Measurements from ENCODE around the gene SATB2. TPM values are rescaled to one million over a fixed set of nuclear protein-coding genes. Genes with fewer than 3 reads are reported as not detected.
A peak's percentile ranks its signal among the peaks of the same experiment; 100 is the strongest.

The SATB2 gene
- total RNA-seq, 1 donor from 2014 or later = 2.7 TPM

DNA sequence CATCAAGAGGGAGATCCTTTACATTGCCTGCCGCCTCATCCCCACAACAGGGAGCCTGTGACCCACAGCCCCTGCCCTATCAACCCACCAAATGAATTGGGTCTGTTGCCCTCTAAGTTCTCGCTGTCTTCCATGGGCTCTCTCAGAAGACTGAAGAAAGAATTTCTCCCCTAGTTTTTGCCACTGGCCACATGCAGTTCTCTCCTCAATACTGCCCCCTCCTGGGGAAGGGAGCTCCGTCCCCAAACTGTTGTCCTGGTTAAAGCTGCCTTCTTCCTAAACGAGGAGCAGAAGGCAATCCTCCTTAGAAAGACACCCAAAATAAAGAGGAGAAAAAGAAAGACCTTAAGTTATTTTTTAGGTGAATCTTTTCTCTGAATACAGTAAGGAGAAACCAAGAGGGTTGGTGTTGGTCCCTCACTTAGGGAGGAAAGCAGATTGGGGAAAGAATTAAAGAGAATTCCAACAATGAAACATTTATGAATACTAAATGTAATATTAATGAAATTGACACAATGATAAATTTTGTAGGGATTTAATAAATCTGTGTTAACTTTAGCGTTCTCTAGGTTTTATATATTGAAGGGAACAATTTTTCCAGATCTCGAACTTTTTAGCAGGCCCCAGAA lies 31.1 kb upstream of the SATB2 start:
- no peak for DNase-seq (ENCODE audit: low read depth)
- H3K4me3 ChIP-seq (ENCODE audit: low read depth, low read length) = no peak overlapping the region
- peak; percentile 96 for TF ChIP-seq CTCF (conservative IDR thresholded peaks at IDR 0.05; ENCODE audit: low read depth, low read length)

DNA sequence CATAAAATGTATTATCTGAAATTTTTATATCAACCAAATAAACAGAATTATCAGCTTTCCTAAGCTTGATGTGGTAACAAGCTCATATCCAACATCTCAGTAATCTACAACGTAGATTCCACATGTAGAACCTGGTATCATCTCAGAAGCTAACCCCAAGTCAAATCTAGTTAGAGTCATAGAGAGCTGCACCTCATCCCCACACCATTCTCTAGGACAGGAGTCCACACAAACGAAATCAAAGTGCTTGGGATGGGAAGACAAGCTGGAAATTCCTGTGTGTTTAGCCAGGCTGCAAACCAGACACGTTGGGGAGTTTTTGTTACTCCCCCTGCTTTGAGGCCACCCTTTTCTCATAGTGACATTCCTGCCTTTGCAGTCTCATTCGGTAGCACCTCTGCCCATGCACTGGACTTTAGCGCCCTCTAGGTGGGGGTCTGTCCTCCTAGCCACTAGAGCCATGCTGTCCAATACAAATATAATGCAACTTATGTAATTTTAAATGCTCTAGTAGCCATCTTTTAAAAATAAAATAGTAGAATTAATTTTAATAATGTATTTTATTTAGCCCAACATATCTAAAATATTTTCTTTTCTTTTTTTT lies 28.1 kb upstream of the SATB2 start:
- H3K4me3 ChIP-seq (ENCODE audit: low read depth, low read length) = no peak overlapping the region
- peak; percentile 88 for TF ChIP-seq CTCF (conservative IDR thresholded peaks at IDR 0.05; ENCODE audit: low read depth, low read length)
- no peak for DNase-seq (ENCODE audit: low read depth)

- DNase-seq (ENCODE audit: low read depth) = no peak
- peak; percentile 43 for TF ChIP-seq CTCF (conservative IDR thresholded peaks at IDR 0.05; ENCODE audit: low read depth, low read length)
- H3K4me3 ChIP-seq (ENCODE audit: low read depth, low read length) = no peak overlapping the region
These were observed 27.2 kb upstream of the SATB2 start for GRCh38 chr2:199484927-199485326.

DNA sequence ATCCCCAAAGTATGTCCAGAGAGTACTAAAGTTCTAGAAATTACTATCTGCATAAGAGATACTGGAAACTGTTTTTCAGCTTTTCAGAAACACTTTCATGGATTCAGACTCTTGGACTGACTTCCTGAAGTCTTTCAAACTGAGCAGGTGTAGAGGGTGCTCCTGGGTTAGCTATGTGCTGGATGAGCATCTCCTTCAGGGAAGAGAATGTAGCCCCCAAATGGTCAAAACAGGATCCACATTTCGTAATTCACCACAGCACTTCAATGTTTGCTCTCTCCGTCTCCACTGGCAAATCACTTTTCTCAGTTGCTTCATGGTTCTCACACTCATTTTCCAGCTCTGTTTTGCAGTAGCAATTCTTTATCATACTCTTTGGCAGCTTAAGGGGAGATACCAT lies 23.2 kb upstream of the SATB2 start:
- H3K4me3 ChIP-seq (ENCODE audit: low read depth, low read length) = no peak overlapping the region
- no peak for TF ChIP-seq CTCF (conservative IDR thresholded peaks at IDR 0.05; ENCODE audit: low read depth, low read length)
- DNase-seq (ENCODE audit: low read depth) = no peak

GRCh38 chr2:199477277-199477834 lies 19.6 kb upstream of the SATB2 start:
- no peak for DNase-seq (ENCODE audit: low read depth)
- TF ChIP-seq CTCF (conservative IDR thresholded peaks at IDR 0.05; ENCODE audit: low read depth, low read length) = no peak
- no peak overlapping the region for H3K4me3 ChIP-seq (ENCODE audit: low read depth, low read length)

GRCh38 chr2:199471443-199472057 lies 13.8 kb upstream of the SATB2 start:
- peak overlapping the region; percentile 38 for H3K4me3 ChIP-seq (ENCODE audit: low read depth, low read length)
- TF ChIP-seq CTCF (conservative IDR thresholded peaks at IDR 0.05; ENCODE audit: low read depth, low read length) = peak; percentile 78
- no peak for DNase-seq (ENCODE audit: low read depth)
